NCI-H2107 treated with DMSO at 0.1 percent for 48 hours (cell line): ENCODE results near the gene TCF7L2.
"Not testable (repeated sequence)": the region's sequence is repeated elsewhere in the genome, so short reads cannot be mapped to it uniquely, and the experiment has no call there.

ENCODE experiments used
- DNase-seq: peaks from one replicate; lab custom pipeline; 2025; ENCODE audit not compliant: unreplicated experiment; lab: John Stamatoyannopoulos, UW

The TCF7L2 gene

GRCh38 chr10:113061557-113061956 lies 111.5 kb downstream of the TCF7L2 start:
- no peak for DNase-seq

GRCh38 chr10:113063043-113063967 lies 113.3 kb downstream of the TCF7L2 start:
- no peak for DNase-seq

DNA sequence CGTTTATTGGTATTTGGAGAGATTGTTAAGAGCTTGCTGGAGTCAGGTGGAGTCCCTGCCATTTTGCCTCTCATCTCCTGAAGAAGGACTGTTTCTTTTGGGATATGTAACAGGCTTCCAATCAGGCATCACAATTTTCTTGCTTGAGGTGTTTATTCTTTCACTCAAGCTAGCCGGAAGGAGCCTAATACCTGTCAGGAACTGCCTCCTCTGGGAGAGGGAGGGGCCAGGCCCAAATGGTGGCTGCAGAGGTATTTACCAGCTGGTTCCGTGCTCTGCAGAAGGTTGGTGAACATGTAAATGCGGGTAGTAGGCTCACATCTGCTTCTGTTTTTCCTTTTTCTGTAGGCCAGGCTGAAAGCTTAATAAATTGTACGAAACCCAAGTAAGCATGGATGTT lies 114.0 kb downstream of the TCF7L2 start:
- no peak for DNase-seq

- DNase-seq: not testable (repeated sequence)
These were observed 116.1 kb downstream of the TCF7L2 start for GRCh38 chr10:113066120-113066519.

- DNase-seq: no peak
These were observed 116.7 kb downstream of the TCF7L2 start for GRCh38 chr10:113066561-113067312.

DNA sequence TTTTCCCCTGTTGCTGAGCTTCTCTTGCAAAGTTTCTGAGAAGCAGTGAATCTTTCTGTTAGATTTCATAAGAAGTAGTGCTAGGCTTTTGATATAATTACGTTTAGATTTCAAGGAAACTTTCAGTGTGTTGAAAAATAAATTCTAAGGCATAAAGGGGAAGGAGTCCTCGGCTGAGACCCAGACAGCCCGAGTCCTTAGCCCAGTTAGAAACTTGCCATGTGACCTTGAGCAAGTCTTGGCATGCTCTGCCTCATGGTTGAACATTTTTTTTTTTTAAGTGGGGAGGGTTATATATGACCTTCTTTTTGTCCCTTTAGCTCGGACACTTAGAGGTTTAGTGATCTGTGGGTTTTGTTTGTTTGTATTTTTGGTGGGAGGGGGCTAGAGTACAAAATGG lies 117.5 kb downstream of the TCF7L2 start:
- DNase-seq: no peak

- DNase-seq: no peak
These were observed 118.3 kb downstream of the TCF7L2 start for GRCh38 chr10:113068178-113068890.

DNA sequence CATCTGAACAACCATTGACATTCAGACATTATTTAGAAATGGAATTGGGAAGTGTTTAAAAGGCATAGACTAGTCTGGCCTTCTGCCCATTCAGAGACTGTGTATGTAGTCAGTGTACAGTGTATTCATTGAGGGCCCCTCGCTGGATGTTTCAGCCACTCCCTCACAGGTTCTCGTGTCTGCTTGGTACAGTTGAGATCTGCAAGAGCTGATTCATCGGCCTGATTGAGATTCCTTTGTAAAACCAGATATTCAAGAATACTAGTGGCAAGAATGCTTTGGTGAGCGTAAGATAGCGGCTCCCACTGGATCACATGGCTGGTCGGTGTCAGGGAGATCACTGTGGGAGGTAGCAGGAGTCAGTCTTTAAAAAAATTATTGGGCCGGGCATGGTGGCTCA lies 119.5 kb downstream of the TCF7L2 start:
- DNase-seq: no peak

- DNase-seq: no peak
These were observed 121.4 kb downstream of the TCF7L2 start for GRCh38 chr10:113071446-113071845.

GRCh38 chr10:113073549-113074189 lies 123.6 kb downstream of the TCF7L2 start:
- no peak for DNase-seq

DNA sequence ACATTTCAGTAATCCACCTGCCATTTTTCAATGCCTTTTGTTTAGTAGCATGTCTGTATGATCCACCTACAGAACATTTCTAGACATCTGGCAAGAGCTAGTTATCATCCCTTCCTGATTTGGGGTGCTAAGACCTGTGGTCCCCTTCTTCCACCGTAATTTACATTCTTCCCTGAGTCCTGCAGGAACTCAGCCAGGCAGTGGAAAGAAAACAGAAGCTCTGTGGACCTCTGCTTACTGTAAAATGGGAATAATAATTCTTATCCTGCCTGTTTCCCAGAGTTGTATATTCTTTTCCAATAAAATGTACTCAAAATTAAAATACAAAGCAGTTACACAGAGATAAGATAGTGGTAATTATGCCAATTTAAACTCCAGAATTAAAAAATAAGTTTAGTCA lies 126.9 kb downstream of the TCF7L2 start:
- DNase-seq: no peak

DNA sequence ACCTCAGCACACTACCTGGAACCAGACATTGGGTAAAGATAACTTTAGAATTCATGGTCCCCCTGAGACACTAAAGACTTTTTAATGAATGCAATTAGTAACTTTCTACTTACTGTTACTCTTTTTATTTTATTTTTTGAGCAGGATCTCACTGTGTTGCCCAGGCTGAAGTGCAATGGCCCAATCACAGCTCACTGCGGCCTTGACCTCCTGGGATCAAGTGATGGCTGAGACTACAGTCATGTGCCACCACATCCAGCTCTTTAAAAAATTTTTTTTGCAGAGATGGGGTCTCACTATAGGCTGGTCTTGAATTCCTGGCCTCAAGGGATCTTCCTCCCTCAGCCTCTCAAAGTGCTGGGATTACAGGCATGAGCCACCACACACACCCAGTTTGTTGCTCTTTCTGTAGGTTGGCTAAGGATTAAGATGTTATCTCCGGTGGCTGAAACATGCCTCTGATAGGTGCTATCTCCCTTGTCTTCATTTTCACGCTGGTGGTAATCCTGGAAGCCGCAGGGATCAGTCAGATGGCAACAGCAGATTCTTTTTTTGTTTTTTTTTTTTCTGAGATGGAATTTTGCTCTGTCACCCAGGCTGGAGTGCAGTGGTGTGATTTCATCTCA lies 128.3 kb downstream of the TCF7L2 start:
- no peak for DNase-seq

- no peak for DNase-seq
These were observed 130.2 kb downstream of the TCF7L2 start for GRCh38 chr10:113080061-113080924.

DNA sequence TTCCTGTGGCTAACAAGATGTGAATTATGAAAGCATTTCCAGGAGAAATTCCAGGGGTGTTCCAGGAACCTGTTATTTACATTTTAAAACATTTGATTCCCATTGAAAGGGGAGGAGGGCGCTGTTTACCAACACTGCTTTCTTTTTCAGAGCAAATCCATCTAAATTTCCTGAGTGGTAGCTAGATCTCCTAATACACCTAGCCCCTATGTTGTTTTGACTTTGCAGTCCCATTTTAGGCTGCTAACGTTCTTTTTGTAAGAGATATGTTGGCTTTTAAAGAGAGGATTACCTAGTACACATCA lies 130.8 kb downstream of the TCF7L2 start:
- DNase-seq: no peak

DNA sequence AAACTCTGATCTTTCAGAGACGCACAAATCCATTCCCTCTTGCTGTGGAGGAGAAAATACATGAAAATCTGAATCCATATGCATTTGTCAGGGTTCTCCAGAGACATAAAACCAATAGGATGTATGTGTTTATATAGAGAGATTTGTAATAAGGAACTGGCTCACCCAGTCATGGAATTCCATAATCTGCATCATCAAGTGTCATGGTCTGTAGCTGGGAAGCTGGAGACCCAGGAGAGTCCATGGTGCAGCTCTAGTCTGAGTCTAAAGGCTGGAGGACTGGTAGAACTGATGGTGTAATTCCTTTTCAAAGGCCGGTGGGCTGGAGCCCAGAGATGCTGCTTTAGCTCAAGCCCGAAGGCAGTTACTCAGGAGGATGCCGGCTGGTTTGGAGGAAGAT lies 134.0 kb downstream of the TCF7L2 start:
- no peak for DNase-seq

GRCh38 chr10:113085776-113086175 lies 135.7 kb downstream of the TCF7L2 start:
- DNase-seq: no peak

DNA sequence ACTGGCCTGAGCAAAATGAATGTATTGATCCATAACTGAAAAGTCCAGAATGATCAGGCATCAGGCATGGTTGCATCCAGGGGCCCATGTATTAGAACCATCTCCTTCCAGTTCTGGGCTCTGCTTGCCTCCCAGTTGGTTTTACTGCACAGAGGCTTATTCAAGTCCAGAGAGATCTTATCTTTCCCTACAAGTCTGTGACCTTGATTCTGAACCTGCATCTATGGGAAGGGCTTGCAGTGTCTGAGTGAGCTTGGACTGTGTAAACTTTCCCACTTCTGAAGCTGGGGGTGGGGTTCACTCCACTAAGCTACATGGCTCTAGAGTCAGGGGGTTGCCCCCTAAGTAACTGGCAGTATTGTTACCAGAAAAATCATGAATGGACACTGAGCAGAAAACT lies 136.2 kb downstream of the TCF7L2 start:
- no peak for DNase-seq

DNA sequence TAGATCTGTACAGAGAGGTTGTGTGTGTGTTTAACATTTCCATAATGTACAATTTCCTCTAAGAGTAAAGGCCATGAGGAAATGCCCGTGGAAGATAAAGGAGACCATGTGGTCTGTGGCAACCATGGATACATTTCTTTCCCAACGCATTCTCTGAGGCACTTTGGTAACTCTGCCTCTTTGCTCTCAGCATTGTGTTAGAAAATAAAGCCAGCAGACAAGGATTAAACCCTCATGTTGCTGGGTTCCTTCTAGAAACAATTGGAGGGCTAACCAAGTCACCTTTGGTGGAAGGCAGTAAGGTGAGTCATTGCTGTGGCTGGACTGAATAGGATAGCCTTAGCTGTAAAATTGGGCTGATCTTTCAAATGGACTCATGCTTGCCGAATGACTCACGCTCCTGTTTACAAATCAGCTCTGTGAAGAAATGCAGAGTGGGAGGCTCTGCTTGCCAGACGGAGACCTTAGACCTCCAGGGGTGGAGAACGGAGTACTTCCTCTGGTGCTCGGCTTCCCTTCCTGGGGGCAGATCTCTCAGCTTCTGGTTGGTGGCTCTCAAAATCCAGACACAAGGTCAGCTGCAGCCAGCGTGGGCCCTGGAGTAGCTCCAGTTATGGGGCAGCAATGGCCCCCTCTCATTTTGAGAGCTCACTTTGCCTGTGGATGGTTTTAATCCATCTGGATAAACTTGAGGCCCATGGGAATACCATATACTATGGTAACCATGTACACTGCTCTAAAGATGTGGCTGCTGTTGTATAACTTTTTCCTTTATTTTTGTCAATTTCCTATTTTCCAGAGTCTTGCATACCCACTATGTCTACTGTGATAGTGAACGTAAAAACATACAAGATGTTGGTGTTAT lies 137.3 kb downstream of the TCF7L2 start:
- no peak for DNase-seq

DNA sequence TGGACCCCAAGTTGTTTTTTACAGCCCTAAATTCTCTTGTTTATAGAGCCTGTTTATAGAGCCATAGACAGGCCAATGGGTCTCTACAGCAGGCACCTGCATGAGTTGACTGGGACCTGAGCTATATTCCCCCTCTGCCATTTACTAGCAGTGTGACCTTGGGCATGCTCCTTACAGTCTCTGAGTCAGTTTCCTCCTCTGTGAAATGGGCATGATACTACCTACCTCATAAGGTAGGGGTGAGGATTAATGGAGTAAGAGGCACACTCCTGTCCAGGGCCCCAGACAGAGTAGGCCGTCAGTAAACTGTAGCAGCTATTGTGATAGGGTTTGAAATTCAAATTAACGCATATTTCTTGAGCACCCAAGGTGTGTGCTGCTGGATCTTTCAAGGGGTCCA lies 138.1 kb downstream of the TCF7L2 start:
- DNase-seq: no peak
